H9 (cell line): ENCODE measurements around the gene HOXD11. TPM values are rescaled to one million over a fixed set of nuclear protein-coding genes. Genes with fewer than 3 reads are reported as not detected.

Experiments
- DNase-seq: peaks from one replicate; pipeline ENCODE4 v3.0.0-alpha.2; 2017
- H2AFZ ChIP-seq: one replicate; pipeline ENCODE4 v1.6.1; 2013; ENCODE audit warnings: mild to moderate bottlenecking, low read length, control low read depth, moderate library complexity
- H2AK5ac ChIP-seq: 2 replicates; pipeline ENCODE4 v1.6.1; 2013; ENCODE audit warnings: low read length, control low read depth, mixed read lengths; ENCODE audit not compliant: insufficient read length
- H2BK120ac ChIP-seq: one replicate; pipeline ENCODE4 v1.6.1; 2013; ENCODE audit warnings: low read depth, mild to moderate bottlenecking, low read length, control low read depth, inconsistent platforms; ENCODE audit not compliant: poor library complexity, severe bottlenecking
- H2BK12ac ChIP-seq: 2 replicates; pipeline ENCODE4 v1.6.1; 2013; ENCODE audit warnings: low read length, control low read depth, mixed read lengths, low read depth; ENCODE audit not compliant: insufficient read length
- H2BK15ac ChIP-seq: 2 replicates; pipeline ENCODE4 v1.6.1; 2013; ENCODE audit warnings: low read depth, low read length, control low read depth
- H2BK20ac ChIP-seq: one replicate; pipeline ENCODE4 v1.6.1; 2013; ENCODE audit warnings: low read depth, mild to moderate bottlenecking, low read length, control low read depth, inconsistent platforms; ENCODE audit not compliant: poor library complexity, severe bottlenecking
- H2BK5ac ChIP-seq: 2 replicates; pipeline ENCODE4 v1.6.1; 2013; ENCODE audit warnings: low read length, control low read depth, mixed read lengths; ENCODE audit not compliant: insufficient read length
- H3K14ac ChIP-seq: 2 replicates; pipeline ENCODE4 v1.6.1; 2013; ENCODE audit warnings: low read length, control low read depth; ENCODE audit not compliant: insufficient read depth
- H3K18ac ChIP-seq: 2 replicates; pipeline ENCODE4 v1.6.1; 2013; ENCODE audit warnings: low read depth, mild to moderate bottlenecking, mixed read lengths, low read length, control low read depth; ENCODE audit not compliant: insufficient read length
- H3K23ac ChIP-seq: 2 replicates; pipeline ENCODE4 v1.6.1; 2013; ENCODE audit warnings: low read length, control low read depth, mixed read lengths, low read depth; ENCODE audit not compliant: insufficient read length
- H3K23me2 ChIP-seq: 2 replicates; pipeline ENCODE4 v1.6.1; 2013; ENCODE audit warnings: low read depth, mild to moderate bottlenecking, mixed read lengths, low read length, control low read depth; ENCODE audit not compliant: insufficient read length, poor library complexity, severe bottlenecking
- H3K27ac ChIP-seq: 2 replicates; pipeline ENCODE4 v1.5.1; 2013; ENCODE audit warnings: low read length, control low read depth, mixed read lengths, low read depth; ENCODE audit not compliant: insufficient read length
- H3K27me3 ChIP-seq: 2 replicates; pipeline ENCODE4 v1.6.1; 2013; ENCODE audit warnings: low read length, control low read depth, inconsistent platforms; ENCODE audit not compliant: insufficient read depth
- H3K4ac ChIP-seq: 2 replicates; pipeline ENCODE4 v1.6.1; 2013; ENCODE audit warnings: low read depth, mild to moderate bottlenecking, control low read depth, inconsistent platforms, low read length, moderate library complexity
- H3K4me1 ChIP-seq: 2 replicates; pipeline ENCODE4 v1.6.1; 2013; ENCODE audit warnings: low read length, control low read depth, inconsistent platforms; ENCODE audit not compliant: insufficient read depth
- H3K4me2 ChIP-seq: 2 replicates; pipeline ENCODE4 v1.6.1; 2013; ENCODE audit warnings: low read length, control low read depth, mixed read lengths; ENCODE audit not compliant: insufficient read length, insufficient read depth
- H3K56ac ChIP-seq: 2 replicates; pipeline ENCODE4 v1.6.1; 2013; ENCODE audit warnings: low read depth, mild to moderate bottlenecking, mixed read lengths, low read length, control low read depth; ENCODE audit not compliant: insufficient read length
- H3K79me1 ChIP-seq: 2 replicates; pipeline ENCODE4 v1.6.1; 2013; ENCODE audit warnings: low read depth, mild to moderate bottlenecking, moderate library complexity, low read length, control low read depth, inconsistent platforms; ENCODE audit not compliant: insufficient read depth, poor library complexity, severe bottlenecking
- H3K79me2 ChIP-seq: 2 replicates; pipeline ENCODE4 v1.6.1; 2013; ENCODE audit warnings: low read length, control low read depth, inconsistent platforms; ENCODE audit not compliant: insufficient read depth
- H3K9ac ChIP-seq: 2 replicates; pipeline ENCODE4 v1.6.1; 2013; ENCODE audit warnings: low read length, control low read depth, mixed read lengths; ENCODE audit not compliant: insufficient read length; ENCODE audit errors: extremely low read depth
- H3K9me3 ChIP-seq: one replicate; pipeline ENCODE4 v1.6.1; 2013; ENCODE audit warnings: low read depth, low read length, inconsistent platforms; ENCODE audit not compliant: control insufficient read depth
- H3T11ph ChIP-seq: one replicate; pipeline ENCODE4 v1.6.1; 2013; ENCODE audit warnings: mild to moderate bottlenecking, low read length, control low read depth, inconsistent platforms
- H4K20me1 ChIP-seq: one replicate; pipeline ENCODE4 v1.6.1; 2013; ENCODE audit not compliant: control insufficient read depth, insufficient read length, insufficient read depth
- H4K5ac ChIP-seq: 2 replicates; pipeline ENCODE4 v1.6.1; 2013; ENCODE audit warnings: low read depth, mild to moderate bottlenecking, mixed read lengths, low read length, control low read depth; ENCODE audit not compliant: insufficient read length
- H4K8ac ChIP-seq: replicated peaks from 2 replicates; pipeline ENCODE4 v1.6.1; 2013; ENCODE audit warnings: low read length, control low read depth, mixed read lengths, low read depth; ENCODE audit not compliant: insufficient read length
- H4K91ac ChIP-seq: 2 replicates; pipeline ENCODE4 v1.6.1; 2013; ENCODE audit warnings: low read depth, mild to moderate bottlenecking, moderate library complexity, mixed read lengths, low read length, control low read depth; ENCODE audit not compliant: insufficient read length
- H3K27ac Mint-ChIP-seq, 3 experiments: 2 replicates in 2 of 3; 3 replicates in 1 of 3; pipeline ENCODE4 v1.8.0; 2020 to 2021; ENCODE audit warnings: mixed read lengths in 3 of 3, mild to moderate bottlenecking in 1 of 3, moderate library complexity in 1 of 3
- H3K27me3 Mint-ChIP-seq: 2 replicates; pipeline ENCODE4 v1.8.0; 2021; ENCODE audit warnings: low read depth, mild to moderate bottlenecking, moderate library complexity, mixed read lengths
- H3K36me3 Mint-ChIP-seq, 3 experiments: 2 replicates in 2 of 3; 3 replicates in 1 of 3; pipeline ENCODE4 v1.8.0; 2020 to 2021; ENCODE audit warnings: low read depth in 3 of 3, mixed read lengths in 3 of 3; ENCODE audit not compliant: insufficient read depth in 1 of 3
- H3K4me1 Mint-ChIP-seq, 2 experiments: 2 replicates each; pipeline ENCODE4 v1.8.0; 2020; ENCODE audit warnings: mixed read lengths in 2 of 2
- H3K4me3 Mint-ChIP-seq, 2 experiments: 2 replicates in 1 of 2; 3 replicates in 1 of 2; pipeline ENCODE4 v1.8.0; 2020 to 2021; ENCODE audit warnings: mild to moderate bottlenecking in 2 of 2, mixed read lengths in 2 of 2, moderate library complexity in 1 of 2
- H3K9me3 Mint-ChIP-seq, 2 experiments: 2 replicates in 1 of 2; 3 replicates in 1 of 2; pipeline ENCODE4 v1.8.0; 2020; ENCODE audit warnings: mild to moderate bottlenecking in 2 of 2, mixed read lengths in 2 of 2, moderate library complexity in 1 of 2
- CTCF ChIP-seq: fragments of 200-600 bp; sonication (generic); conservative IDR thresholded peaks from 3 replicates; pipeline ENCODE4 v1.8.0; 2021; ENCODE audit warnings: antibody characterized with exemption, mild to moderate bottlenecking
- WGBS: extraction: QIAGEN DNeasy Blood & Tissue Kit; methylation state at CpG from one replicate; pipeline ENCODE4 v1.1.7; 2013; ENCODE audit warnings: missing lambda C conversion rate, low lambda C conversion rate, mixed read lengths; ENCODE audit not compliant: insufficient read length; ENCODE audit errors: extremely low coverage; 5-methylcytosine and 5-hydroxymethylcytosine counted together
- total RNA-seq: library from RNA; stranded (reverse); gene quantifications from 2 replicates; pipeline ENCODE4 v1.2.1, GENCODE V29; 2021

Gene HOXD11
- total RNA-seq, 1 experiment from 2014 or later, result not detected

- no peak within 1 kb of the TSS for H3K4ac ChIP-seq
- Mint-ChIP-seq H3K27ac (no peak within 1 kb of the TSS), H3K4me1 (peaks cover 6 to 28% of the 10 kb centered on the region in 2 experiments; a peak in 3 of 4 replicates), H3K9me3 (peaks cover 0 to 5% of the 10 kb centered on the region in 2 experiments; a peak in 3 of 5 replicates), H3K27me3 (peaks cover 100% of the 10 kb centered on the region), H3K36me3 (no peaks in the 10 kb centered on the region; a peak in 1 of 7 replicates), H3K4me3 (peak within 1 kb of the TSS in 1 of 2 experiments; percentile 8; a peak in 2 of 5 replicates)
- no peaks in the 10 kb centered on the region for H3K79me1 ChIP-seq
- TF ChIP-seq CTCF, result no peak
- H3K18ac ChIP-seq, result no peak within 1 kb of the TSS
- H3K9ac ChIP-seq, result no peak within 1 kb of the TSS
- H3K27ac ChIP-seq, result no peak within 1 kb of the TSS
- H3K23ac ChIP-seq, result no peak within 1 kb of the TSS
- H2BK15ac ChIP-seq, result no peak within 1 kb of the TSS
- no peaks in the 10 kb centered on the region for H3K23me2 ChIP-seq
- peaks cover 100% of the 10 kb centered on the region for H3K27me3 ChIP-seq
- no peak within 1 kb of the TSS for H2BK12ac ChIP-seq
- H3T11ph ChIP-seq, result no peak within 1 kb of the TSS
- H3K14ac ChIP-seq, result no peak within 1 kb of the TSS
- no peak within 1 kb of the TSS for H3K4me2 ChIP-seq
- no peak within 1 kb of the TSS for H2BK120ac ChIP-seq
- no peak within 1 kb of the TSS for H4K5ac ChIP-seq
- H4K91ac ChIP-seq, result no peak within 1 kb of the TSS
- no peak within 1 kb of the TSS for H2AFZ ChIP-seq
- no peak within 1 kb of the TSS for H2BK20ac ChIP-seq
- DNase-seq, result no peak
- no peak within 1 kb of the TSS for H4K8ac ChIP-seq
- H3K9me3 ChIP-seq, result no peaks in the 10 kb centered on the region
- no peaks in the 10 kb centered on the region; the same call in 1 of the 2 replicates for H3K4me1 ChIP-seq
- H2BK5ac ChIP-seq, result no peak within 1 kb of the TSS
- H4K20me1 ChIP-seq, result peaks cover 2% of the 10 kb centered on the region
- H3K56ac ChIP-seq, result no peak within 1 kb of the TSS
- no peak within 1 kb of the TSS for H2AK5ac ChIP-seq
- no peaks in the 10 kb centered on the region for H3K79me2 ChIP-seq
- no CpG with 5 or more reads among the region's 48 CpGs for WGBS
Observed at GRCh38 chr2:176156807-176157498, 49.9 kb downstream of the HOXD11 start, which contains the start of gene HOXD3. TSS of gene HOXD3 (plus strand) at chr2:176157307. CDS start at chr2:176169115, 11,808 bp downstream.
